GM18858 (cell line): Measurements from ENCODE around the gene MYADML2.

Experiments used
- ATAC-seq: cut with Tn5 transposase; IDR thresholded peaks from one replicate; pipeline ENCODE4 v1.9.1; 2021; ENCODE audit not compliant: unreplicated experiment

MYADML2 gene

GRCh38 chr17:81912441-81913309 lies 34.4 kb downstream of the MYADML2 start:
- ATAC-seq: no peak

DNA sequence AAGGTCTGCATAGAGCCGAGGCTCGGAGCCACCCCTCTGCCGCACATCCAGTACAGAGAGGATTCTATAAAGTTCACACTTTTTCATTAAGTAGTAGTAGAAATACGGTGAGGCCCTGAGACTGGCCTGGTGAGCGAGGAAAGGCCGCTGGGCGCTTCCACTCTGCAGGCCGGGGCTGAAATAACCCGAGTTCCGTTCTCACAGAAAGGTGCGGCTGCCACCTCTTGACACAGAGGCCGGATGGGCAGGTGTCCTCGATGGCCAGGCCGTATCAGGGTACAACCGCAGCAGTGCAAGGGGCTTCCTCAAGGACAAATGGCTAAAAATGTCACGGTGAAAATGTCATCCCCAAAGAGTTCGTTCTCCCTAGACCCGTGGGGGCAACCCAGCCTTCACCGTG lies 35.1 kb downstream of the MYADML2 start:
- no peak for ATAC-seq

DNA sequence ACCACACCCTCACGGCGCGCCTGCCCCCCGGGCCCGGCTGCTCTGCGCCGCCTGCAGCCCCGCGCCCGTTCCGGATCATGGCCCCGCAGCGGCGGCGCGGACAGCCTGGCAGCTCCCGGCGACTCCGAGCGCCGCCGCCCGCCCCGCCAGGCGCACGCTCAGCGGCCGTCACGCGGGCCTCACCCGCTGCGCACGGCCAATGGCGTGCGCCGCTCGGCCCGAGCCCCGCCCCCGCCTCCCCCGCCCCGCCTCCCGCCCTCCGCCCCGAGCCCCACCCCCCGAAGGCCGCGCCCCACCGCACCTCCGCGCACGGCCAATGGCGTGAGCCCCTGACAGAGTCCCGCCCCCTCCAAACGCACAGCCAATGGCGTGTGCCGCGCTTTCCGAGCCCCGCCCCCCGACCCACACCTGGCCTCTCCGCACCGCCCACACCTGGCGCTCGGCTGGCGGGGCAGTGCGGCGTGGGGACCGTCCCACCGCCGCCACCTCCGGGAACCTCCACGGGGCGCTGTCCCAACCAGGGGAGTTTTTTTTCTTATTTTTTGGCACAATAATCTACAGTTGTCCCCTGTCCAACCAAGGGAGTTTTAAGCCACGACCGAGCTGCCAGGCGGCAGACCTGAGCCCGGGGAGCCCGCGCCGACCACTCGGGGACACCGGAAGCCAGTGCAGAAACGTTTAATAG lies 35.6 kb downstream of the MYADML2 start, which contains the start of gene PCYT2:
Gene PCYT2 (minus strand): TSS at position 123 of the 685 bp plus-strand sequence. CDS start 44 bp downstream, at position 79.
- no peak for ATAC-seq

DNA sequence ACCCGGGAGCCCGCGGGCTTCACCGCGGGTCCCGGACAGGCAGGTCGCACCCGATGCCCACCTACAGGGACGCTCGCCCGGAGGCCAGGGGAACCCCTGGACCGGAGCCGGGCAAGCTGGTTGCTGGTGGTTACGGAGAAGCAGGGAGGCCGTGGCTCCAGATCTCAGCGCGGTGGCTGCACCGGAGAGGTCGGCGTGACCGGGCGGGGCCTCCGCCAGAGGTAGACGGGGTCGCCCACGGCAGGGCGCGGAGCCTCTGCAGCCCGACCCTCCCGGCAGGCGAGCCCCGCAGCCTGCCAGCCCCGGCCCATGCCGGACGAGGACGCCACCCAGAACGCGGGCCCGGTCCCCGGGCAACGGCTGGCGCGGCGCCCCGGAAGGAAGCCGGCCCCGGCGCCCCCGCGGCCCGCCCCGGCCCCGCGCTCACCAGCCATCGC lies 36.2 kb downstream of the MYADML2 start:
- no peak for ATAC-seq

- ATAC-seq: no peak
Measured at GRCh38 chr17:81909966-81910839, 36.8 kb downstream of the MYADML2 start.

DNA sequence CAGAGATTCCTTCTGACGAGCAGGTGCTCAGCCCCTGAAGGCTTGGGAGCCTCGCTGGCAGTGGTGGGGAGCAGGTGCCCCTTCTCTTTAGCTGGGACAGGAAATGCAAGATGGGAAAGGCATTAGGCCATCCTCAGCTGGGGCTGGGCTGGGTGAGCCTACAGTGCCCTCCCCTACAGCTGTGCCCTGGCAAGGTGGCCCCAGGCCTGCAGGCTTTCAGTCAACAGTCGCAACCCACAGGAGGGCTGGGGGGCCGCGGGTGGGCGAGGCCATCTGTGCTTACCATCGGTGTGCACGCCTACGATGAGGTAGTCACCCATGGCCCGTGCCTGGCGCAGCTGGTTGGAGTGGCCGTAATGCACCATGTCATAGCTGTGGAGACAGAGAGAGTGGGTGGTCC lies 37.8 kb downstream of the MYADML2 start:
- no peak for ATAC-seq

DNA sequence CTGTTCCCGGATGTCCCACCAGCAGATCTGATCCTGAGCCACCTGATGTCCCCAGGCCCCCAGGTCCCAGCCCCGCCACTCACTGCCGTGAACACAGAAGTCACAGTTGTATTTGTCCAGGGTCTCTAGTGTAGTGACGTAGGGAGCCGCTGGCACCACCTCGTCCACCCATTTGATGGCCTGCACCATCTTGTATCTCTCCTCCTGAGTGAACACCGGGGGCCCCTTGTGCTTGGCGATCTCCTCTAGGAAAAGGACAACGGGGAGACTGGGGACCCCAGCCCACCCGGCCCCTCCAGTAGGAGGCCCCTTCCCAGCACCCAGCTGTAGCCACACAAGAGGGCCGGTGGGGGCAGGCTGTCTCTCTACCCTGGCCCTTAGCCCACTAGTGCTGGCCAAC lies 38.2 kb downstream of the MYADML2 start:
- ATAC-seq: no peak

DNA sequence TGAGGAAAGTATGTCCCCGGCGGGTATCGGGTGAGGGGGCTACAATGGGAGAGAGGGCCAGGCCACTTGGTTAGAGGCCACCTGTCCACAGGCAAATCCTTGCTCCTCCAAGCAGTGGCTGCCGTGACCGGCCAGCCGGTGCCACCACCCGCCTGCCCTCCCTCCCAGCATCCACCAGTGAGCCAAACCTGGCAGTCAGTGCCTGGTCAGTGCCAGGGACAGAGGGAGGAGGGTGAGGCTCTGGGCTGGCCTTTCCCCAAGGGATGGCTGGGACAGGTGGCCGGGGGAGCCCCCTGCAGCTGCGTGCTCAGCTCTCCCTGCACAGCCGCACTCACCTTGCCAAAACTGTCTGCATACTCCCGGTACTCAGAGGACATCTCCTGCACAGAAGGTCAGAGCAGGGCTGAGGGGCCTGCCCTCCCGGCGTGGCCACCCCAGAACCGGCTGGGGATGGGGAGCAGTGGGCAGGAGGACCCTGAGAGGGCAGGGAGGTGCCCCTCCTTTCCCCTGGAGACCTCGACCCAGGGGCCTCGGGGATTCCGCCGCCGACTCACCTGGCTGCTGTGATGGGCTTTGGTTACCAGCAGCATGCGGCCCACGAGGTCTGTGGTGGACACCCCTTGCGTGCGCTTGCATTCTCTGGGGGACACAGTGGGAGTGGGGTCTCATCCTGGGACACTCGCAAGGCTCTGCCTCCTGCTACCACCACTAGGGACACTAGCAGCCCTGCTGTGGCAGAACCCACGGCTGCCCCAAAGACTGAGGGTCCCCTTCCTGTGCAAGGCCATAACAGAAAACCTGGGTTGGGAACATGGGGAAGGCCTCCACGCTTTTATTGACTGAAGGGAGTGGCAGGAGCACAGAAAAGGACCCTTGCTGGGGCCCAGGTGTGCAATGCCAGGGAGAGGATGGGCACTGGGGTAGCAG lies 39.6 kb downstream of the MYADML2 start:
- no peak for ATAC-seq

DNA sequence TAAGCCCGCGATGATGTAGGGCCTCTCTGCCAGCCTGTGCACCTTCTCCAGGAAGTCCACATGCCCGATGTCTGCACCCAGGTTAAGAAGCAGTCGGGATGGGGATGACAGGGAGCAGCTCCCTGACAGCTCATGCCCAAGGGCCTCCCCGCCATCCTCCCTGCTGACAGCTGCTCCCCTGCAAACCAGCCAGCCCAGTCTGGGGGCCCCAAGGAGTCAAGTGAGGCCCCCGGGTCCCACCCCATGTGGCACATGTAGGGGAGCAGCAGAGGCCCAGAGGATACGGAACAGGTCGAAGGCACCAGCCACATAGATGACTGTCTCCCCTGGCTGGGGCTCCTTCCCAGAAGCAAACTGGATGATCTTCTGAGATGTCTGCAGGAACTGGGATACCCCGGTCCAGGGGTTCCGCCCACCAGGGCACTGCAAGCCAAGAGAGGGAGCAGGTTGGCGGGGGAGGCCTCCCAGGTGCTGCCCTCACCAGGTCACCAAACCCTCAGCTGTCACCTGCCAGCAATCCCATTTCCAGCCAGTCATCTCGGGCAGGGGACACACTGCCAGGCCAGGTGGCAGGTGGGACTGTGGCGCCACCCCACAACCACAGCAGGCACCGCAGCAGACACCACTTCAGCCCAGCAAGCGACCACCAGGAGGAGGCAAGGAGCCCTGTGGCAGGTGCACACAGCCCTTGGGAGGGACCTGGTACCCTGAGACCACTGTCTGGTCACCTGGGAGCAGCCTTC lies 40.4 kb downstream of the MYADML2 start:
- no peak for ATAC-seq

DNA sequence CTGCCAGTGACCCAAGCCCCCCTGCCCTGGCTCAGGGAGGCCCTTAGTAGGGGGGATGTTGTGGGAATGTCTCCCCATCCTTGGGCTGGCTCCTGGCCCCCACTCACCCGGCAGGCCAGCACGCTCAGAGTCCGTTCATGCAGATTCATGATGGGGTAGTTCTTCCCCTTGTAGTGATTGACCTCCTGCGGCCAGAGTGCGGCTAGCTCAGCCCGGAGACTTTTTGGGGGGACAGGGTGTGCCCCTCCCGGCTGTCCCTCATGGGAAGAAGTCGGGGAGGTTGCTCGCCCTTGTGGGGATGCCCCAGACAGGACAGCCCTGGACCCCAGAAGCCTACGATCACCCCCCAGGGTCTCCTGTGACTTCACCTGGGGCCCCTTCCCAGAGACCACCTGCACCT lies 41.0 kb downstream of the MYADML2 start:
- ATAC-seq: no peak

- no peak for ATAC-seq
Measured at GRCh38 chr17:81905424-81905875, 41.6 kb downstream of the MYADML2 start.

GRCh38 chr17:81904600-81905423 lies 42.2 kb downstream of the MYADML2 start:
- ATAC-seq: no peak

GRCh38 chr17:81903896-81904599 lies 43.0 kb downstream of the MYADML2 start:
- ATAC-seq: no peak

GRCh38 chr17:81903415-81903831 lies 43.6 kb downstream of the MYADML2 start:
- no peak for ATAC-seq

DNA sequence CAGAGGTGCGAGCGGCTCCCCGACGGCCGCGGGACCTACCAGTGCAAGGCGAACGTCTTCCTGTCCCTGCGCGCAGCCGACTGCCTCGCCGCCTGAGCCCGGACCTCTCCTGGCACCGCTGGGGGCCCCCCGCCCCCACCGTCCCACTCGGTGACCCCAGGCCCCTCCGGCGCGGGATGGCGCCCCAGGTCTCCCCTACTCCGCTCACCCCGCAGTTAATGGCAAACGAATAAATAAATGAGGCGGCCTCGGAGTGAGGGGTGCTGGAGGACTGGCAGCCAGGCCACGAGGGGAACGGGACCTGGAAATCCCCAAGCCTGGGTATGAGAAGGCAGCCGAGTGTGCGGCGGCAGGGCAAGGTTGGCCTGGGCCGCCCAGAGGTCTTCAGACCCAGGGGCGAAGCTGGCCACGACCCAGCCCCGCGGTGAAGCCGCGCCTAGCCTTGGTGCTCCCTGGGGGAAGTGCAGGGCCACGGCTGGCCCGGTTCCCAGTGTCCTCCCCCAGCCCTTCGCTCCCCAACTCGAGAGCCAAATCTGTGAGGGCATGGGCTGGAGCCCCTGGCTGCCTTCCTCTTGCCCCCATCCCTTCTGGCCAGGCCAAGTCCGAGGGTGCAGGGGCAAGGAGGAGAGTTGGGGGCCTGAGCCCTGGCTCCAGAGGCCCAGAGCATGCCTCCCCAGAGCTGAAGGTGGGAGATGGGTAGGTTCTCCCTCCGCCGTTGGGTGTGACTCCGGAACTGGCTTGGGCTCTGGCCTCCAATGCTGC lies 44.2 kb downstream of the MYADML2 start:
- ATAC-seq: no peak

- no peak for ATAC-seq
Measured at GRCh38 chr17:81902023-81902652, 44.9 kb downstream of the MYADML2 start, which contains the start of gene NPB. NPB (plus strand) TSS chr17:81902238; CDS start chr17:81902278, 40 bp downstream.
